GM12892 (cell line): ENCODE measurements around the gene LOX.

Source experiments
- DNase-seq: peaks from one replicate; pipeline ENCODE4 v3.0.0; 2011; ENCODE audit not compliant: insufficient read length
- FAIRE-seq: peaks from 2 replicates; lab custom pipeline; 2011; peaks lifted over from hg19 to GRCh38; lab: Jason Lieb, UNC
- POLR2A ChIP-seq: IDR thresholded peaks from 2 replicates; pipeline ENCODE4 v1.6.1; 2011; ENCODE audit warnings: low read depth, low read length, control low read depth
- POLR2AphosphoS5 ChIP-seq: IDR thresholded peaks from 2 replicates; pipeline ENCODE4 v1.6.1; 2011; ENCODE audit warnings: low read depth, low read length, control low read depth
- TAF1 ChIP-seq: IDR thresholded peaks from 2 replicates; pipeline ENCODE4 v1.6.1; 2011; ENCODE audit warnings: low read depth, mild to moderate bottlenecking, control low read depth, low read length, borderline replicate concordance

The LOX gene

GRCh38 chr5:122073018-122073417, 5.0 kb downstream of the LOX start:
- DNase-seq (no peak), FAIRE-seq (no peak)
- no peak for TF ChIP-seq POLR2AphosphoS5
- no peak for TF ChIP-seq POLR2A
- no peak for TF ChIP-seq TAF1

DNA sequence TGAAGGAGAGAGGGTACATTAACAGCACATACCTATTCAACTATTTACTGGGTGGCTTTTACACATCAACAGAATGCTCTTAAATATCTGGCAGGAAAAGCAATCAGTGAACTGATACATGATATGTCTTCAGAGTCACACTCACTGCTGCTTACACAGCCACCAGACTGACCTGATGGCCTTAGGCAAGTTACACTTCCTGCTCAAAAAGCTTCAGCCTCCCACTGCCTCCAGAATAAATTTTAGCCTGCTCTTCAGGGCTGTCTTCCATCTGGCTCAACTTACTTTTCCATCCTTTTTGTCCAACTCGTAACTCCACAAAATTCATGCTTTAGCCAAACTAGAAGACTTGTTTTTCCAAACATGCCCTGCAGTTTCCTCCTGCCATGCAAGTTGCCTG, 10.7 kb downstream of the LOX start:
- DNase-seq (no peak), FAIRE-seq (no peak)
- no peak for TF ChIP-seq POLR2A
- no peak for TF ChIP-seq POLR2AphosphoS5
- TF ChIP-seq TAF1: no peak

- TF ChIP-seq POLR2AphosphoS5 (no peak), TAF1 (no peak), POLR2A (no peak)
- FAIRE-seq: no peak
- no peak for DNase-seq
Observed at GRCh38 chr5:122064992-122065391, 13.1 kb downstream of the LOX start.

GRCh38 chr5:122063836-122064235, 14.2 kb downstream of the LOX start:
- no peak for DNase-seq
- no peak for FAIRE-seq
- no peak for TF ChIP-seq POLR2A
- no peak for TF ChIP-seq TAF1
- TF ChIP-seq POLR2AphosphoS5: no peak

- no peak for DNase-seq
- FAIRE-seq: no peak
- no peak for TF ChIP-seq TAF1
- TF ChIP-seq POLR2AphosphoS5: no peak
- TF ChIP-seq POLR2A: no peak
Observed at GRCh38 chr5:122062205-122062604, 15.9 kb downstream of the LOX start.

DNA sequence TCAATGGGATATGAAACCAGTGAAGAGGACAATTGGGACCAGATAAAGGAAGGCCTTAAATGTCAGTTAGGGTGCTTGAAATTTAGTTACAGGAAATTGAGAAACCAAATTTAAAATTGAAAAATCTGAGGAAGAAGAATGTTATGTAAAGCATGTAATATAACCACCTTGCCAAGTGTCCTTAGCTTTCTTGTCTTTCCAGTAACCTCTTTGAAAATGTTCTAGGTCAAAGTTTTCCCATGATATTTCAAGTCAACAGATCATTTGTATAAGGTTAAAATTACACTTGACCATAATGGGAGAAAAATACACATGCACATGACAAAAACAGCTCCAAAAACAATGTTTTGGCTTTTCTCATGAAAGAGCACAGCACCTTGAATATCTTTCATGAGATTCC, 21.1 kb downstream of the LOX start:
- FAIRE-seq: no peak
- TF ChIP-seq POLR2AphosphoS5 (no peak), TAF1 (no peak), POLR2A (no peak)

DNA sequence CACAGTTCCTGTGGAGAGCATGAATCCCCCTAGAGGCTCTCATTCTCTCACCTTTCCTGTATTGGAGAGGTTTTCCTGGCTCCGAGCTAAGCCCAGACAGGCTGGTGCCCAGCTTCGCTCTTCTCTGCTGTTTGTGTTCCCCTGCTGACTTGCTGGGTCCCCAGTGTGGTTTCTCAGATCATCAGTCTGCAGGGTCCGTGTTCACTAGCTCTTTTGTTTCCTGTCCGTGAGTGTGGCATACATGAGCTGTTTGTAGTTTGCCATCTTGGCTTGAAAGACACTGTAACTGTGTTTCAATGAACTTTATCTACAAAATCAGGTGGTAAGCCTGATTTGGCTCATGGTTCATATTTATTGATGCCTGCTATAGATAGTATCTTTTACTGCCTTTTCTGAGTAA, 23.8 kb downstream of the LOX start:
- DNase-seq (no peak), FAIRE-seq (no peak)
- no peak for TF ChIP-seq POLR2AphosphoS5
- TF ChIP-seq POLR2A: no peak

More for the DNA sequence above, 21.1 kb downstream of the LOX start:
- no peak for DNase-seq

GRCh38 chr5:122053181-122054109, 24.6 kb downstream of the LOX start:
- DNase-seq (no peak), FAIRE-seq (no peak)
- TF ChIP-seq POLR2AphosphoS5 (no peak), TAF1 (no peak), POLR2A (no peak)

- DNase-seq (no peak), FAIRE-seq (no peak)
- TF ChIP-seq POLR2AphosphoS5: no peak
- no peak for TF ChIP-seq POLR2A
- no peak for TF ChIP-seq TAF1
Observed at GRCh38 chr5:122051569-122051968, 26.5 kb downstream of the LOX start.

DNA sequence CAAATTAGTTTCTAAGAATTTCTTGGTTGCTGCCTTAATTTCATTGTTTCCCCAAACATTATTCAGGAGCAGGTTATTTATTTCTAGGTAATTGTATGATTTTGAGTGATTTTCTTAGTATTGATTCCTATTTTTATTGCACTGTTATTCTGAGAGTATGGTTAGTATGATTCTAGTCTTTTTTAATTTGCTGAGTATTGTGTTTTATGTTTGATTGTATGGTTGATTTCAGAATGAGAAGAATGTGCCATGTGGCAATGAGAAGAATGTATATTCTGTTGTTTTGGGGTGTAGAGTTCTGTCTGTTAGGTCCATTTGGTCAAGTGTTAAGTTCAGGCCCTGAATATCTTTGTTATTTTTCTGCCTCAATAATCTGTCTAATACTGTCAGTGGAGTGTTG, 27.1 kb downstream of the LOX start:
- no peak for DNase-seq
- no peak for TF ChIP-seq TAF1
- no peak for TF ChIP-seq POLR2AphosphoS5
- no peak for TF ChIP-seq POLR2A
- FAIRE-seq: no peak

DNA sequence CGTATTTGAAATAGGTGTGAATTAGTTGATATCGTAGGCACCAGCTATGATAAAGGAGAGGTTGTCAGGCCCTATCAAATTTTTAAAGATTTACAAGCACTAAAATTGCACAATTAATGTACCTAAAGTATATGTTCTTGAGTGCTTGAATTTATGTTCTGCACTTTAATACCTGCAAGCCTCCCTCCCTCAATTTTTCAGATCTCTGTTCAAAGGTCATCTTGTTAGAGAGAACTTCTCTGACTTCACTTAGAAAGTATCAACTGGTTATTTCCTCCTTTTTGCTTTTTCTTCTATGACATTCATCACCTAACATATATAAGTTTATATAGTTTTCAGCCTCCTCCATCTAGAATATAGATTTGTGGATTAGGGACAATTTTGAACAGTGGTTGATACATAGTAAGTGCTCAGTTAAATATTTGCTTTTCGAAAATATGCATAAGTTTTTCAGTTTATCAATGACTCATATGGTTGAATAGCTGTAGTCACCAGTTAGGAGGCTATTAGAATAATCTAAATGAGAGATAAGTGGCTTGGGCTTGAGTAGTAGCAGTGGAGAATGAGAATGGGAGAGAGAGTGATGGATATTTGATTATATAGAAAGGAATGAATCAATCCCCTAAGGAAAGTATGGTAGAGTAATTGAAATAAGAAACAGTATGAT, 37.3 kb downstream of the LOX start:
- FAIRE-seq (no peak), DNase-seq (no peak)
- no peak for TF ChIP-seq POLR2A
- TF ChIP-seq TAF1: no peak
- TF ChIP-seq POLR2AphosphoS5: no peak

GRCh38 chr5:122036326-122036725, 41.7 kb downstream of the LOX start:
- FAIRE-seq: no peak
- no peak for DNase-seq
- TF ChIP-seq TAF1 (no peak), POLR2A (no peak), POLR2AphosphoS5 (no peak)
